KOPT-K1 (cell line): ENCODE results near the gene MPDU1.

ENCODE experiments used
- H3K27ac ChIP-seq: fragments of 200-600 bp; sonication (generic); 2 replicates; pipeline ENCODE4 v1.5.1; 2016; ENCODE audit warnings: antibody characterized with exemption, mild to moderate bottlenecking, low read depth, low read length; ENCODE audit not compliant: poor library complexity, severe bottlenecking
- H3K36me3 ChIP-seq: fragments of 200-600 bp; sonication (generic); 2 replicates; pipeline ENCODE4 v1.5.1; 2017; ENCODE audit warnings: antibody characterized with exemption, mild to moderate bottlenecking, low read length, moderate library complexity; ENCODE audit not compliant: insufficient read depth
- H3K9me3 ChIP-seq: fragments of 200-600 bp; sonication (generic); 2 replicates; pipeline ENCODE4 v1.5.1; 2017; ENCODE audit warnings: antibody characterized with exemption, low read length, mild to moderate bottlenecking; ENCODE audit not compliant: insufficient read depth, poor library complexity, severe bottlenecking

The MPDU1 gene

GRCh38 chr17:7572588-7573323 is 10.9 kb upstream of the MPDU1 start:
- Histone ChIP-seq H3K27ac (peak overlapping the region; percentile 94), H3K36me3 (peaks cover 73% of the 10 kb centered on the region)

GRCh38 chr17:7573324-7574080 is 10.2 kb upstream of the MPDU1 start:
- Histone ChIP-seq H3K27ac (peak overlapping the region; percentile 94), H3K9me3 (no peaks in the 10 kb centered on the region), H3K36me3 (peaks cover 76% of the 10 kb centered on the region)

More at GRCh38 chr17:7572588-7573323, 10.9 kb upstream of the MPDU1 start:
- H3K9me3 ChIP-seq = no peaks in the 10 kb centered on the region

GRCh38 chr17:7574176-7574953 is 9.3 kb upstream of the MPDU1 start:
- Histone ChIP-seq H3K27ac (peak overlapping the region; percentile 94), H3K9me3 (no peaks in the 10 kb centered on the region), H3K36me3 (peaks cover 79% of the 10 kb centered on the region)

GRCh38 chr17:7575481-7575883 is 8.2 kb upstream of the MPDU1 start:
- Histone ChIP-seq H3K27ac (no peak overlapping the region), H3K36me3 (peaks cover 79% of the 10 kb centered on the region), H3K9me3 (no peaks in the 10 kb centered on the region)

- H3K27ac ChIP-seq = no peak overlapping the region
- H3K36me3 ChIP-seq = peaks cover 79% of the 10 kb centered on the region
- no peaks in the 10 kb centered on the region for H3K9me3 ChIP-seq
These were observed 7.7 kb upstream of the MPDU1 start for GRCh38 chr17:7575959-7576358.

GRCh38 chr17:7576432-7576937 is 7.2 kb upstream of the MPDU1 start:
- Histone ChIP-seq H3K27ac (no peak overlapping the region), H3K9me3 (no peaks in the 10 kb centered on the region), H3K36me3 (peaks cover 77% of the 10 kb centered on the region)

- no peak overlapping the region for H3K27ac ChIP-seq
- H3K9me3 ChIP-seq = no peaks in the 10 kb centered on the region
- peaks cover 81% of the 10 kb centered on the region for H3K36me3 ChIP-seq
These were observed 6.1 kb upstream of the MPDU1 start for GRCh38 chr17:7577327-7578199.

GRCh38 chr17:7579001-7579833 is 4.4 kb upstream of the MPDU1 start, which contains the start of gene CD68:
Gene CD68, plus strand, starts transcription at chr17:7579638. Its CDS starts 40 bp downstream, at chr17:7579678.
- Histone ChIP-seq H3K27ac (peak within 1 kb of the TSS; percentile 44), H3K9me3 (no peaks in the 10 kb centered on the region), H3K36me3 (peaks cover 77% of the 10 kb centered on the region)

- peaks cover 69% of the 10 kb centered on the region for H3K36me3 ChIP-seq
- H3K9me3 ChIP-seq = no peaks in the 10 kb centered on the region
- H3K27ac ChIP-seq = peak overlapping the region; percentile 44
These were observed 3.6 kb upstream of the MPDU1 start for GRCh38 chr17:7579834-7580603.

- Histone ChIP-seq H3K27ac (no peak overlapping the region), H3K36me3 (peaks cover 64% of the 10 kb centered on the region), H3K9me3 (no peaks in the 10 kb centered on the region)
These were observed 2.8 kb upstream of the MPDU1 start for GRCh38 chr17:7580604-7581575.

GRCh38 chr17:7582396-7583252 is 1.0 kb upstream of the MPDU1 start:
- Histone ChIP-seq H3K27ac (peak overlapping the region; percentile 94), H3K9me3 (no peaks in the 10 kb centered on the region), H3K36me3 (peaks cover 64% of the 10 kb centered on the region)
